Measurements from ENCODE around the gene ALOX15B.

- TF ChIP-seq POLR2A (IDR thresholded peaks at IDR 0.05; ENCODE audit: low read length) (no peak), GATA1 (IDR thresholded peaks at IDR 0.05; ENCODE audit: low read depth, low read length) (no peak)
Observed at GRCh38 chr17:8006836-8007680, 31.8 kb upstream of the ALOX15B start.

Data from erythroblast (primary cell).